HG03095 (cell line): ENCODE data around the gene PLCH1.

ENCODE experiments used
- ATAC-seq: cut with Tn5 transposase; IDR thresholded peaks from one replicate; pipeline ENCODE4 v1.9.1; 2021; ENCODE audit warnings: moderate library complexity; ENCODE audit not compliant: unreplicated experiment

The PLCH1 gene

GRCh38 chr3:155744626-155745324 lies at the start of gene PLCH1:
Gene PLCH1 (minus strand): TSS chr3:155745071. CDS start chr3:155704224, 40,847 bp downstream.
- ATAC-seq = peak; percentile 57

- no peak for ATAC-seq
Measured at GRCh38 chr3:155792532-155792931, 47.7 kb upstream of the PLCH1 start.

- no peak for ATAC-seq
Measured at GRCh38 chr3:155791190-155791589, 46.3 kb upstream of the PLCH1 start.

GRCh38 chr3:155790272-155790925 lies 45.5 kb upstream of the PLCH1 start:
- ATAC-seq = no peak

GRCh38 chr3:155785662-155786295 lies 40.9 kb upstream of the PLCH1 start:
- no peak for ATAC-seq

- ATAC-seq = no peak
Measured at GRCh38 chr3:155782390-155782953, 37.6 kb upstream of the PLCH1 start.

GRCh38 chr3:155780291-155780690 lies 35.4 kb upstream of the PLCH1 start:
- no peak for ATAC-seq

- no peak for ATAC-seq
Measured at GRCh38 chr3:155778462-155778861, 33.6 kb upstream of the PLCH1 start.

- no peak for ATAC-seq
Measured at GRCh38 chr3:155772801-155773200, 27.9 kb upstream of the PLCH1 start.

- no peak for ATAC-seq
Measured at GRCh38 chr3:155771126-155771525, 26.3 kb upstream of the PLCH1 start.

GRCh38 chr3:155766206-155766605 lies 21.3 kb upstream of the PLCH1 start:
- no peak for ATAC-seq

- ATAC-seq = no peak
Measured at GRCh38 chr3:155763870-155764463, 19.1 kb upstream of the PLCH1 start.

GRCh38 chr3:155760653-155761052 lies 15.8 kb upstream of the PLCH1 start:
- no peak for ATAC-seq

GRCh38 chr3:155757577-155757976 lies 12.7 kb upstream of the PLCH1 start:
- no peak for ATAC-seq

GRCh38 chr3:155753038-155753639 lies 8.3 kb upstream of the PLCH1 start:
- ATAC-seq = no peak

GRCh38 chr3:155748611-155749365 lies 3.9 kb upstream of the PLCH1 start:
- no peak for ATAC-seq

- no peak for ATAC-seq
Measured at GRCh38 chr3:155747946-155748290, 3.0 kb upstream of the PLCH1 start.

GRCh38 chr3:155747286-155747945 lies 2.5 kb upstream of the PLCH1 start:
- no peak for ATAC-seq

- ATAC-seq = no peak
Measured at GRCh38 chr3:155746703-155747102, 1.8 kb upstream of the PLCH1 start.
